ENCODE measurements around the gene TNXB. TPM values are rescaled to one million over a fixed set of nuclear protein-coding genes. Genes with fewer than 3 reads are reported as not detected.

The TNXB gene
- total and polyA plus RNA-seq, 2 donors (not counting 3 experiments of a cell fraction or from before 2014, with no cell fraction given) = 0.47 to 2.7 TPM

- H3K4me3 ChIP-seq (replicated peaks in 1 of 3; ENCODE audit: insufficient read depth in 1 of 3, low read depth in 1 of 3, low read length in 3 of 3) = no peak overlapping the region
- no peaks in the 10 kb centered on the region for H3K4me1 ChIP-seq (ENCODE audit: control insufficient read depth, extremely low read depth, insufficient read depth, low read length)
- no peaks in the 10 kb centered on the region for H3K9me1 ChIP-seq (replicated peaks; ENCODE audit: control insufficient read depth, extremely low read depth, insufficient read depth, low read length)
- H3K4me2 ChIP-seq (ENCODE audit: insufficient read depth, low read length) = no peak overlapping the region
- POLR2A ChIA-PET = no interaction called here
- no peak overlapping the region for H3K9ac ChIP-seq (replicated peaks; ENCODE audit: extremely low read depth, insufficient read depth, low read length)
- DNase-seq (ENCODE audit: low read depth, low spot score) (no peak), FAIRE-seq (no peak)
- H3K27ac ChIP-seq (ENCODE audit: insufficient read depth, low read depth, low read length) = no peak overlapping the region
- no peaks in the 10 kb centered on the region for H4K20me1 ChIP-seq (replicated peaks; ENCODE audit: control insufficient read depth, extremely low read depth, insufficient read depth, low read length)
- H3K27me3 ChIP-seq (ENCODE audit: control insufficient read depth in 2 of 2, insufficient read depth in 2 of 2, low read length in 2 of 2) = peaks cover 17 to 18% of the 10 kb centered on the region in 2 experiments
- H2AFZ ChIP-seq (ENCODE audit: low read depth, low read length) = no peak overlapping the region
- CTCF ChIA-PET = interaction anchor here (1.3 to 2.4 kb wide), 2 partner anchors 16 to 87 kb away, joined by 3 to 6 read pairs; no protein-coding TSS in a partner anchor
- no peaks in the 10 kb centered on the region for H3K9me3 ChIP-seq (replicated peaks; ENCODE audit: control insufficient read depth, insufficient read depth, low read length)
- no peaks in the 10 kb centered on the region for H3K79me2 ChIP-seq (ENCODE audit: control insufficient read depth, insufficient read depth, low read length)
- intact Hi-C loops (cut with micrococcal nuclease) (no loop called here), dilution Hi-C loops (cut with MboI; ENCODE audit: extremely low pct_ligation_motif_present, low sequenced_read_pairs) (no loop called here)
- H3K36me3 ChIP-seq (ENCODE audit: control insufficient read depth in 2 of 2, extremely low read depth in 1 of 2, insufficient read depth in 2 of 2, low read length in 2 of 2) = peaks cover 0 to 2% of the 10 kb centered on the region in 2 experiments
- TF ChIP-seq MAX (IDR thresholded peaks at IDR 0.05; ENCODE audit: insufficient read depth, insufficient read length) (no peak), FOS (IDR thresholded peaks at IDR 0.05; ENCODE audit: borderline replicate concordance, insufficient read depth, low read length) (no peak), EZH2 (IDR thresholded peaks at IDR 0.05; ENCODE audit: borderline replicate concordance, low read depth, low read length, severe bottlenecking) (peak; percentile 33)
- no TSS peak for BruUV-seq (replicated peaks)
Measured at GRCh38 chr6:32108727-32109113, 418 bp downstream of the TNXB start.

- no TSS peak for BruUV-seq (replicated peaks)
- FAIRE-seq = no peak
- Histone ChIP-seq H2AFZ (ENCODE audit: low read depth, low read length) (no peak overlapping the region), H3K4me1 (ENCODE audit: control insufficient read depth, extremely low read depth, insufficient read depth, low read length) (no peaks in the 10 kb centered on the region), H3K27me3 (ENCODE audit: control insufficient read depth in 2 of 2, insufficient read depth in 2 of 2, low read length in 2 of 2) (peaks cover 17 to 18% of the 10 kb centered on the region in 2 experiments), H3K27ac (ENCODE audit: insufficient read depth, low read depth, low read length) (no peak overlapping the region), H3K4me3 (replicated peaks in 1 of 3; ENCODE audit: insufficient read depth in 1 of 3, low read depth in 1 of 3, low read length in 3 of 3) (no peak overlapping the region), H3K9me3 (replicated peaks; ENCODE audit: control insufficient read depth, insufficient read depth, low read length) (no peaks in the 10 kb centered on the region), H3K36me3 (ENCODE audit: control insufficient read depth in 2 of 2, extremely low read depth in 1 of 2, insufficient read depth in 2 of 2, low read length in 2 of 2) (no peaks in the 10 kb centered on the region), H3K9ac (replicated peaks; ENCODE audit: extremely low read depth, insufficient read depth, low read length) (no peak overlapping the region), H3K4me2 (ENCODE audit: insufficient read depth, low read length) (no peak overlapping the region), H3K79me2 (ENCODE audit: control insufficient read depth, insufficient read depth, low read length) (no peaks in the 10 kb centered on the region), H4K20me1 (replicated peaks; ENCODE audit: control insufficient read depth, extremely low read depth, insufficient read depth, low read length) (no peaks in the 10 kb centered on the region), H3K9me1 (replicated peaks; ENCODE audit: control insufficient read depth, extremely low read depth, insufficient read depth, low read length) (no peaks in the 10 kb centered on the region)
- ChIA-PET POLR2A (no interaction called here), CTCF (interaction anchor here (0.6 to 2.4 kb wide), 4 partner anchors 11 to 409 kb away, joined by 3 to 6 read pairs (median 3); no protein-coding TSS in a partner anchor)
- no peak for DNase-seq (ENCODE audit: low read depth, low spot score)
- dilution Hi-C loops (cut with MboI; ENCODE audit: extremely low pct_ligation_motif_present, low sequenced_read_pairs) = no loop called here
- TF ChIP-seq JUN (IDR thresholded peaks at IDR 0.05; ENCODE audit: borderline replicate concordance, insufficient read depth, insufficient read length, low read depth) = no peak
- no peak for TF ChIP-seq EZH2 (IDR thresholded peaks at IDR 0.05; ENCODE audit: borderline replicate concordance, low read depth, low read length, severe bottlenecking)
- TF ChIP-seq GATA2 (IDR thresholded peaks at IDR 0.05; ENCODE audit: insufficient read depth, insufficient read length, low read depth, low read length) = no peak
- TF ChIP-seq CTCF (IDR thresholded peaks at IDR 0.05; ENCODE audit: extremely low read depth in 1 of 2, insufficient read depth in 1 of 2, low read depth in 1 of 2, low read length in 2 of 2) = no peak
- no peak for TF ChIP-seq MAX (IDR thresholded peaks at IDR 0.05; ENCODE audit: insufficient read depth, insufficient read length)
- TF ChIP-seq POLR2AphosphoS5 (IDR thresholded peaks at IDR 0.05; ENCODE audit: insufficient read depth, low read depth, low read length) = no peak
- TF ChIP-seq FOS (IDR thresholded peaks at IDR 0.05; ENCODE audit: borderline replicate concordance, insufficient read depth, low read length) = no peak
- no peak for TF ChIP-seq MYC (IDR thresholded peaks at IDR 0.05; ENCODE audit: low read depth, low read length)
- no peak for TF ChIP-seq POLR2A (IDR thresholded peaks at IDR 0.05; ENCODE audit: low read depth, low read length)
- intact Hi-C loops (cut with micrococcal nuclease) = no loop called here
Measured at GRCh38 chr6:32108094-32108627, 977 bp downstream of the TNXB start.

Data from endothelial cell of umbilical vein (primary cell).